K562 (cell line): Measurements from ENCODE around the gene FTO.

Source experiments
- ADNP ChIP-seq: fragments of 200-800 bp; sonication (Bioruptor generic); IDR thresholded peaks from 2 replicates; pipeline ENCODE4 v1.6.1; 2016; ENCODE audit warnings: missing genetic modification characterization, missing compliant biosample characterization
- ETS2 ChIP-seq: IDR thresholded peaks from 2 replicates; pipeline ENCODE4 v1.6.1; 2016; ENCODE audit warnings: borderline replicate concordance, missing genetic modification characterization, mild to moderate bottlenecking, moderate library complexity, missing compliant biosample characterization; ENCODE audit not compliant: poor library complexity, severe bottlenecking
- FOXP1 ChIP-seq: sonication (generic); formaldehyde crosslinking; IDR thresholded peaks from 2 replicates; pipeline ENCODE4 v1.8.0; 2022; ENCODE audit warnings: mild to moderate bottlenecking, missing genetic modification reagents
- HDAC1 ChIP-seq, 2 experiments: fragments of 450-650 bp; IDR thresholded peaks; 2 replicates each; pipeline ENCODE4 v1.6.1; 2016 to 2017; ENCODE audit warnings: inconsistent platforms in 1 of 2, mild to moderate bottlenecking in 1 of 2, moderate library complexity in 1 of 2
- POLR2A ChIP-seq: fragments of 450-650 bp; conservative IDR thresholded peaks from 2 replicates; pipeline ENCODE4 v1.6.1; 2016
- TARDBP ChIP-seq: fragments of 450-650 bp; IDR thresholded peaks from 2 replicates; pipeline ENCODE4 v1.6.1; 2016
- ZNF584 ChIP-seq: fragments of 200-800 bp; sonication (Bioruptor generic); IDR thresholded peaks from 2 replicates; pipeline ENCODE4 v1.6.1; 2016; ENCODE audit warnings: low read depth, mild to moderate bottlenecking, missing genetic modification characterization, missing compliant biosample characterization
- ZNF76 ChIP-seq: fragments of 250-450 bp; sonication (Bioruptor Pico); IDR thresholded peaks from 2 replicates; pipeline ENCODE4 v1.4.0; 2020; ENCODE audit warnings: mild to moderate bottlenecking, moderate library complexity, borderline replicate concordance
- TF ChIP-seq, protein P1 (sequence below): fragments of 250-450 bp; sonication (Bioruptor Pico); IDR thresholded peaks from 2 replicates; pipeline ENCODE4 v1.9.0; 2021; ENCODE audit warnings: mild to moderate bottlenecking, inconsistent platforms
- TF ChIP-seq, protein P2 (sequence below), 3 experiments: IDR thresholded peaks in 2 of 3; conservative IDR thresholded peaks in 1 of 3; 2 replicates each; pipeline ENCODE4 v1.5.1; 2011 to 2012; ENCODE audit warnings: low read length in 3 of 3, mild to moderate bottlenecking in 3 of 3, control low read depth in 2 of 3, improper control_type of control experiment in 1 of 3, inconsistent platforms in 1 of 3, low read depth in 1 of 3, mixed read lengths in 1 of 3, moderate library complexity in 1 of 3; ENCODE audit not compliant: insufficient read depth in 2 of 3

DNA sequence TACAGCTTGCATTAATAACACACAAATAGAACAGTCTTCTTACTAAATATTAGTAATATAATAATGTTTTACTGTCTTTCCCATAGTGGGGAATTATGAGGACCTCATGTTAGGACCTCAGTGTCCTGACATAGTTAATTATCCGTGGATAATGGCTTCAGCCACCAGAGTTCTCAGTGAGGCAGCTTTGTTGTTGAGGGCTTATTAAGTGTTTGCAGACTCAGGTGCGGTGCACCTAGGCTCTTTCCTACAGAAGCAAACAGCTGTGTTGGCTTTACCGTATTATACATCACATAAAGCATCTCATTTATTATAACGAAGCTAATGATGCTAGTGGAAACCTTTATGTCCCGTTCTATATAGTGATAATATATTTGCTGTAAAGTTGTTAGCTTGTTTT is 246.7 kb downstream of the FTO start:
- TF ChIP-seq HDAC1 (IDR thresholded peaks at IDR 0.05) (no peak), FOXP1 (CRISPR knock-in tag) (no peak), ETS2 (tag) (no peak), ZNF584 (CRISPR knock-in tag) (no peak), ADNP (tag) (no peak), ZNF76 (CRISPR knock-in tag) (no peak), POLR2A (no peak), TARDBP (no peak)
- TF ChIP-seq, protein P1, sequence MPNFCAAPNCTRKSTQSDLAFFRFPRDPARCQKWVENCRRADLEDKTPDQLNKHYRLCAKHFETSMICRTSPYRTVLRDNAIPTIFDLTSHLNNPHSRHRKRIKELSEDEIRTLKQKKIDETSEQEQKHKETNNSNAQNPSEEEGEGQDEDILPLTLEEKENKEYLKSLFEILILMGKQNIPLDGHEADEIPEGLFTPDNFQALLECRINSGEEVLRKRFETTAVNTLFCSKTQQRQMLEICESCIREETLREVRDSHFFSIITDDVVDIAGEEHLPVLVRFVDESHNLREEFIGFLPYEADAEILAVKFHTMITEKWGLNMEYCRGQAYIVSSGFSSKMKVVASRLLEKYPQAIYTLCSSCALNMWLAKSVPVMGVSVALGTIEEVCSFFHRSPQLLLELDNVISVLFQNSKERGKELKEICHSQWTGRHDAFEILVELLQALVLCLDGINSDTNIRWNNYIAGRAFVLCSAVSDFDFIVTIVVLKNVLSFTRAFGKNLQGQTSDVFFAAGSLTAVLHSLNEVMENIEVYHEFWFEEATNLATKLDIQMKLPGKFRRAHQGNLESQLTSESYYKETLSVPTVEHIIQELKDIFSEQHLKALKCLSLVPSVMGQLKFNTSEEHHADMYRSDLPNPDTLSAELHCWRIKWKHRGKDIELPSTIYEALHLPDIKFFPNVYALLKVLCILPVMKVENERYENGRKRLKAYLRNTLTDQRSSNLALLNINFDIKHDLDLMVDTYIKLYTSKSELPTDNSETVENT (CRISPR knock-in tag), result no peak
- TF ChIP-seq, protein P2, sequence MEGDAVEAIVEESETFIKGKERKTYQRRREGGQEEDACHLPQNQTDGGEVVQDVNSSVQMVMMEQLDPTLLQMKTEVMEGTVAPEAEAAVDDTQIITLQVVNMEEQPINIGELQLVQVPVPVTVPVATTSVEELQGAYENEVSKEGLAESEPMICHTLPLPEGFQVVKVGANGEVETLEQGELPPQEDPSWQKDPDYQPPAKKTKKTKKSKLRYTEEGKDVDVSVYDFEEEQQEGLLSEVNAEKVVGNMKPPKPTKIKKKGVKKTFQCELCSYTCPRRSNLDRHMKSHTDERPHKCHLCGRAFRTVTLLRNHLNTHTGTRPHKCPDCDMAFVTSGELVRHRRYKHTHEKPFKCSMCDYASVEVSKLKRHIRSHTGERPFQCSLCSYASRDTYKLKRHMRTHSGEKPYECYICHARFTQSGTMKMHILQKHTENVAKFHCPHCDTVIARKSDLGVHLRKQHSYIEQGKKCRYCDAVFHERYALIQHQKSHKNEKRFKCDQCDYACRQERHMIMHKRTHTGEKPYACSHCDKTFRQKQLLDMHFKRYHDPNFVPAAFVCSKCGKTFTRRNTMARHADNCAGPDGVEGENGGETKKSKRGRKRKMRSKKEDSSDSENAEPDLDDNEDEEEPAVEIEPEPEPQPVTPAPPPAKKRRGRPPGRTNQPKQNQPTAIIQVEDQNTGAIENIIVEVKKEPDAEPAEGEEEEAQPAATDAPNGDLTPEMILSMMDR (IDR thresholded peaks at IDR 0.05 in 2 of 3, conservative IDR thresholded peaks at IDR 0.05 in 1 of 3; ENCODE audit: insufficient read depth in 2 of 3, low read depth in 1 of 3, low read length in 3 of 3), result no peak
